ENCODE data around the gene OR2D3. TPM values are rescaled to one million over a fixed set of nuclear protein-coding genes. Genes with fewer than 3 reads are reported as not detected.
"Not testable (repeated sequence)": the region's sequence is repeated elsewhere in the genome, so short reads cannot be mapped to it uniquely, and the experiment has no call there.

Gene OR2D3
- total and polyA plus RNA-seq, 10 donors = not detected

- Histone ChIP-seq H3K27me3 (replicated peaks in 1 of 7) (no peaks in the 10 kb centered on the region), H3K4me1 (no peaks in the 10 kb centered on the region), H3K4me3 (no peak overlapping the region), H3K36me3 (no peaks in the 10 kb centered on the region), H3K9me3 (no peaks in the 10 kb centered on the region), H3K27ac (no peak overlapping the region)
- TF ChIP-seq POLR2A (IDR thresholded peaks at IDR 0.05) = no peak
- no peak for TF ChIP-seq CTCF (IDR thresholded peaks at IDR 0.05 in 8 of 11, conservative IDR thresholded peaks at IDR 0.05 in 3 of 11)
- no peak for TF ChIP-seq POLR2AphosphoS5 (IDR thresholded peaks at IDR 0.05)
- 70 to 93% (median 83%) methylated on average over 3 of the region's 3 CpGs for WGBS, 5 donors
- intact Hi-C loops (cut with DNase I; ENCODE audit: low total_unique reads) = no loop called here
- DNase-seq = no peak
These were observed 43.9 kb upstream of the OR2D3 start for GRCh38 chr11:6876914-6877313.

- TF ChIP-seq POLR2A (IDR thresholded peaks at IDR 0.05) = no peak
- TF ChIP-seq POLR2AphosphoS5 (IDR thresholded peaks at IDR 0.05) = no peak
- no peak for TF ChIP-seq CTCF (IDR thresholded peaks at IDR 0.05 in 8 of 11, conservative IDR thresholded peaks at IDR 0.05 in 3 of 11)
- Histone ChIP-seq H3K4me3 (no peak overlapping the region), H3K4me1 (no peaks in the 10 kb centered on the region), H3K36me3 (no peaks in the 10 kb centered on the region), H3K27ac (no peak overlapping the region), H3K27me3 (replicated peaks in 1 of 7) (no peaks in the 10 kb centered on the region), H3K9me3 (peaks cover 0 to 3% (median 2%) of the 10 kb centered on the region in 8 donors)
- intact Hi-C loops (cut with DNase I; ENCODE audit: low total_unique reads) = no loop called here
- no peak for DNase-seq
These were observed 38.1 kb upstream of the OR2D3 start for GRCh38 chr11:6882751-6883150.

DNA sequence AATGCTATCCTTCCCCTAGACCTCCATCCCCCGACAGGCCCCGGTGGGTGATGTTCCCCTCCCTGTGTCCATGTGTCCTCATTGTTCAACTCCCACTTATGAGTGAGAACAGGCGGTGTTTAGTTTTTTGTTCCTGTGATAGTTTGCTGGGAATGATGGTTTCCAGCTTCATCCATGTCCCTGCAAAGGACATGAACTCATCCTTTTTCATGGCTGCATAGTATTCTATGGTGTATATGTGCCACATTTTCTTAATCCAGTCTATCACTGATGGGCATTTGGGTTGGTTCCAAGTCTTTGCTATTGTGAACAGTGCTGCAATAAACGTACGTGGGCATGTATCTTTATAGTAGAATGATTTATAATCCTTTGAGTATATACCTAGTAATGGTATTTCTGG is 33.1 kb upstream of the OR2D3 start:
- 81 to 99% (median 93%) methylated on average over 5 of the region's 5 CpGs for WGBS, 5 donors
- H3K4me3 ChIP-seq; H3K27me3 ChIP-seq (replicated peaks in 1 of 7); H3K4me1 ChIP-seq; H3K27ac ChIP-seq; DNase-seq; H3K36me3 ChIP-seq; intact Hi-C loops (cut with DNase I; ENCODE audit: low total_unique reads): not testable (repeated sequence)
- peaks cover 0 to 19% (median 11%) of the 10 kb centered on the region in 8 donors for H3K9me3 ChIP-seq

GRCh38 chr11:6888830-6889229 is 32.0 kb upstream of the OR2D3 start:
- Histone ChIP-seq H3K27ac (no peak overlapping the region), H3K9me3 (peaks cover 0 to 19% (median 11%) of the 10 kb centered on the region in 8 donors), H3K27me3 (replicated peaks in 1 of 7) (no peaks in the 10 kb centered on the region), H3K4me3 (no peak overlapping the region), H3K4me1 (no peaks in the 10 kb centered on the region), H3K36me3 (no peaks in the 10 kb centered on the region)
- no peak for DNase-seq
- intact Hi-C loops (cut with DNase I; ENCODE audit: low total_unique reads) = no loop called here
- WGBS, 5 donors = 81 to 90% (median 84%) methylated on average over 4 of the region's 4 CpGs
- TF ChIP-seq POLR2A (IDR thresholded peaks at IDR 0.05) = no peak

- WGBS, 5 donors = 65 to 83% (median 69%) methylated on average over 1 of the region's 1 CpG
- Histone ChIP-seq H3K4me3 (no peak overlapping the region), H3K36me3 (no peaks in the 10 kb centered on the region), H3K27me3 (replicated peaks in 1 of 7) (no peaks in the 10 kb centered on the region), H3K9me3 (peaks cover 0 to 19% (median 11%) of the 10 kb centered on the region in 8 donors), H3K27ac (no peak overlapping the region), H3K4me1 (no peaks in the 10 kb centered on the region)
- intact Hi-C loops (cut with DNase I; ENCODE audit: low total_unique reads) = no loop called here
- TF ChIP-seq CTCF (IDR thresholded peaks at IDR 0.05 in 8 of 11, conservative IDR thresholded peaks at IDR 0.05 in 3 of 11) = no peak
- TF ChIP-seq POLR2A (IDR thresholded peaks at IDR 0.05) = no peak
- no peak for TF ChIP-seq POLR2AphosphoS5 (IDR thresholded peaks at IDR 0.05)
- DNase-seq = no peak
These were observed 31.0 kb upstream of the OR2D3 start for GRCh38 chr11:6889835-6890234.

All from spleen (tissue), 11 donors.